H1 (cell line): Measurements from ENCODE around the gene CASKIN2. TPM values are rescaled to one million over a fixed set of nuclear protein-coding genes. Genes with fewer than 3 reads are reported as not detected.

Experiments used
- CTCF ChIA-PET: fragments of 300-600 bp; sonication (Branson Sonifier 250); formaldehyde crosslinking; loops from one replicate; lab custom pipeline; 2021; ENCODE audit not compliant: partially characterized antibody; lab: Charles Lee
- POLR2A ChIA-PET: fragments of 300-600 bp; sonication (Branson Sonifier 250); formaldehyde crosslinking; loops from one replicate; lab custom pipeline; 2021; ENCODE audit warnings: inconsistent platforms; ENCODE audit not compliant: partially characterized antibody; lab: Charles Lee
- DNase-seq, 2 experiments: peaks; one replicate each; pipeline versions ENCODE4 v3.0.0 to v3.0.0-alpha.2; 2010 to 2022; ENCODE audit warnings: low spot score in 2 of 2, low read depth in 1 of 2, mixed read lengths in 1 of 2
- FAIRE-seq: peaks from 2 replicates; lab custom pipeline; 2011; peaks lifted over from hg19 to GRCh38; lab: Jason Lieb, UNC
- H2AFZ ChIP-seq: 2 replicates; pipeline ENCODE4 v1.8.1; 2012; ENCODE audit warnings: low read length, inconsistent platforms
- H2AK5ac ChIP-seq: 2 replicates; pipeline ENCODE4 v1.6.1; 2013; ENCODE audit warnings: low read depth, low read length
- H2BK120ac ChIP-seq: replicated peaks from 2 replicates; pipeline ENCODE3; 2013; ENCODE audit warnings: low read depth, low read length, inconsistent platforms
- H2BK12ac ChIP-seq: 2 replicates; pipeline ENCODE4 v1.6.1; 2013; ENCODE audit warnings: low read depth, low read length
- H2BK15ac ChIP-seq: 2 replicates; pipeline ENCODE4 v1.6.1; 2013; ENCODE audit warnings: low read length
- H2BK20ac ChIP-seq: 2 replicates; pipeline ENCODE4 v1.6.1; 2013; ENCODE audit warnings: low read length
- H2BK5ac ChIP-seq: 2 replicates; pipeline ENCODE4 v1.6.1; 2013; ENCODE audit warnings: low read depth, low read length
- H3K14ac ChIP-seq: 2 replicates; pipeline ENCODE4 v1.6.1; 2013; ENCODE audit warnings: inconsistent platforms; ENCODE audit not compliant: insufficient read length
- H3K18ac ChIP-seq: 2 replicates; pipeline ENCODE4 v1.6.1; 2013; ENCODE audit warnings: low read length; ENCODE audit errors: extremely low read depth
- H3K23ac ChIP-seq: 2 replicates; pipeline ENCODE4 v1.6.1; 2013; ENCODE audit warnings: inconsistent platforms; ENCODE audit not compliant: insufficient read length
- H3K23me2 ChIP-seq: 2 replicates; pipeline ENCODE4 v1.6.1; 2013; ENCODE audit warnings: low read depth, low read length
- H3K27ac ChIP-seq: 2 replicates; pipeline ENCODE4 v1.6.1; 2011; ENCODE audit warnings: low read depth, low read length, inconsistent platforms
- H3K27me3 ChIP-seq, 4 experiments: replicated peaks in 1 of 4; 1 replicate in 1 of 4; 2 replicates in 3 of 4; pipeline versions ENCODE4 v1.6.1 to v1.8.1; 2011 to 2013; ENCODE audit warnings: low read length in 3 of 4, mild to moderate bottlenecking in 3 of 4, inconsistent platforms in 2 of 4, mixed read lengths in 2 of 4, moderate library complexity in 1 of 4; ENCODE audit not compliant: control insufficient read depth in 3 of 4, insufficient read depth in 3 of 4; ENCODE audit errors: extremely low read depth in 1 of 4
- H3K36me3 ChIP-seq, 4 experiments: 2 replicates each; pipeline versions ENCODE4 v1.6.1 to v1.8.1; 2011 to 2013; ENCODE audit warnings: mild to moderate bottlenecking in 4 of 4, low read length in 3 of 4, moderate library complexity in 2 of 4, control low read depth in 1 of 4, inconsistent platforms in 1 of 4; ENCODE audit not compliant: insufficient read depth in 4 of 4, control insufficient read depth in 2 of 4
- H3K4ac ChIP-seq: replicated peaks from 2 replicates; pipeline ENCODE3; 2013; ENCODE audit warnings: low read length, low read depth, mixed read lengths, inconsistent platforms; ENCODE audit not compliant: insufficient read length
- H3K4me1 ChIP-seq, 4 experiments: replicated peaks in 1 of 4; 1 replicate in 1 of 4; 2 replicates in 3 of 4; pipeline versions ENCODE4 v1.6.1 to v1.8.1; 2011 to 2013; ENCODE audit warnings: low read length in 3 of 4, inconsistent platforms in 2 of 4, mixed read lengths in 1 of 4; ENCODE audit not compliant: insufficient read depth in 4 of 4, control insufficient read depth in 3 of 4
- H3K4me2 ChIP-seq, 2 experiments: 2 replicates each; pipeline versions ENCODE4 v1.6.1 to v1.8.1; 2011 to 2013; ENCODE audit warnings: low read depth in 2 of 2, low read length in 2 of 2, control low read depth in 1 of 2, inconsistent platforms in 1 of 2, mild to moderate bottlenecking in 1 of 2; ENCODE audit not compliant: insufficient read depth in 1 of 2
- H3K4me3 ChIP-seq, 4 experiments: fragments of 200-600, 300-600 bp in 1 of 4; sonication (generic), shearing (Covaris generic), sonication (Bioruptor Twin) in 1 of 4; 2 replicates each; pipeline versions ENCODE4 v1.5.1 to v1.8.1; 2011 to 2016; ENCODE audit warnings: low read length in 4 of 4, low read depth in 3 of 4, control low read depth in 2 of 4, inconsistent platforms in 2 of 4, mild to moderate bottlenecking in 2 of 4, mixed read lengths in 1 of 4, moderate library complexity in 1 of 4; ENCODE audit not compliant: insufficient read depth in 2 of 4; ENCODE audit errors: extremely low read depth in 1 of 4
- H3K56ac ChIP-seq: replicated peaks from 2 replicates; pipeline ENCODE3; 2013; ENCODE audit warnings: low read depth, mild to moderate bottlenecking, mixed read lengths, low read length, inconsistent platforms; ENCODE audit not compliant: insufficient read length
- H3K79me1 ChIP-seq: 2 replicates; pipeline ENCODE4 v1.6.1; 2013; ENCODE audit warnings: low read depth, low read length, control low read depth
- H3K79me2 ChIP-seq, 2 experiments: 2 replicates each; pipeline versions ENCODE4 v1.6.1 to v1.8.1; 2012 to 2013; ENCODE audit warnings: low read length in 2 of 2, mild to moderate bottlenecking in 2 of 2, inconsistent platforms in 1 of 2; ENCODE audit not compliant: insufficient read depth in 2 of 2, control insufficient read depth in 1 of 2
- H3K9ac ChIP-seq, 4 experiments: replicated peaks in 1 of 4; 1 replicate in 1 of 4; 2 replicates in 3 of 4; pipeline versions ENCODE4 v1.6.1 to v1.8.1; 2011 to 2013; ENCODE audit warnings: low read depth in 3 of 4, low read length in 3 of 4, control low read depth in 2 of 4, mild to moderate bottlenecking in 2 of 4, moderate library complexity in 2 of 4, inconsistent platforms in 1 of 4; ENCODE audit errors: extremely low read depth in 1 of 4
- H3K9me3 ChIP-seq, 2 experiments: 2 replicates each; pipeline versions ENCODE4 v1.6.1 to v1.8.1; 2012 to 2013; ENCODE audit warnings: mild to moderate bottlenecking in 2 of 2, moderate library complexity in 2 of 2, control low read depth in 1 of 2, inconsistent platforms in 1 of 2, low read depth in 1 of 2, low read length in 1 of 2, mixed read lengths in 1 of 2; ENCODE audit not compliant: insufficient read depth in 2 of 2
- H4K20me1 ChIP-seq, 2 experiments: replicated peaks in 1 of 2; 2 replicates each; pipeline versions ENCODE3 to v1.8.1; 2011 to 2013; ENCODE audit warnings: inconsistent platforms in 2 of 2, low read length in 2 of 2, mild to moderate bottlenecking in 1 of 2; ENCODE audit not compliant: insufficient read depth in 2 of 2, control insufficient read depth in 1 of 2
- H4K5ac ChIP-seq: 2 replicates; pipeline ENCODE4 v1.6.1; 2013; ENCODE audit warnings: low read length, low read depth, mixed read lengths, inconsistent platforms; ENCODE audit not compliant: insufficient read length
- H4K8ac ChIP-seq: 2 replicates; pipeline ENCODE4 v1.8.0; 2013; ENCODE audit warnings: mild to moderate bottlenecking, moderate library complexity, low read length, inconsistent platforms; ENCODE audit not compliant: insufficient read depth; ENCODE audit errors: extremely low read depth
- H4K91ac ChIP-seq: replicated peaks from 2 replicates; pipeline ENCODE3; 2013; ENCODE audit warnings: low read length, mixed read lengths, inconsistent platforms; ENCODE audit not compliant: insufficient read length
- ATF3 ChIP-seq: IDR thresholded peaks from 2 replicates; pipeline ENCODE4 v1.6.1; 2011; ENCODE audit warnings: low read depth, mild to moderate bottlenecking, low read length; ENCODE audit not compliant: insufficient read depth
- RAD21 ChIP-seq, 2 experiments: IDR thresholded peaks in 1 of 2; conservative IDR thresholded peaks in 1 of 2; 2 replicates each; pipeline ENCODE4 v1.6.1; 2011; ENCODE audit warnings: low read depth in 2 of 2, low read length in 2 of 2, improper control_type of control experiment in 1 of 2, inconsistent platforms in 1 of 2, mild to moderate bottlenecking in 1 of 2, moderate library complexity in 1 of 2
- whole genome bisulfite sequencing, 2 experiments: shearing (Covaris generic) in 1 of 2; methylation state at CpG; one replicate each; pipeline versions ENCODE4 v1.1.6 to v1.1.7; 2013 to 2015; ENCODE audit warnings: low lambda C conversion rate in 2 of 2, mixed read lengths in 2 of 2, inconsistent platforms in 1 of 2, low coverage in 1 of 2, missing lambda C conversion rate in 1 of 2; ENCODE audit not compliant: insufficient replicate concordance in 2 of 2, insufficient coverage in 1 of 2, insufficient read length in 1 of 2; ENCODE audit errors: extremely low coverage in 1 of 2, missing lambda C conversion rate in 1 of 2; 5-methylcytosine and 5-hydroxymethylcytosine counted together
- polyA plus RNA-seq, 7 experiments: library from polyadenylated mRNA; depleted of rRNA in 3 of 7; stranded (reverse) in 5 of 7; unstranded in 2 of 7; fragments of >200 nt in 5 of 7; fragments of 200-250 nt in 2 of 7; gene quantifications; 1 replicate in 5 of 7; 2 replicates in 1 of 7; 4 replicates in 1 of 7; pipeline versions ENCODE4 v1.2.1 to v1.2.3, GENCODE V29; 2011 to 2013; ENCODE audit warnings: missing spikeins in 2 of 7, mixed read lengths in 2 of 7
- total RNA-seq: library from RNA; stranded (reverse); fragmentation: NEBNext Ultra II Directional; extraction: Animal tissue kit (Norgen Biotek cat#: 25700); gene quantifications from 2 replicates; pipeline ENCODE4 v1.2.1, GENCODE V29; 2021

CASKIN2 gene
- total and polyA plus RNA-seq, 2 of the 8 experiments (the other 6 are each of a cell fraction or from before 2014, with no cell fraction given) = 6.7 to 32.3 TPM

DNA sequence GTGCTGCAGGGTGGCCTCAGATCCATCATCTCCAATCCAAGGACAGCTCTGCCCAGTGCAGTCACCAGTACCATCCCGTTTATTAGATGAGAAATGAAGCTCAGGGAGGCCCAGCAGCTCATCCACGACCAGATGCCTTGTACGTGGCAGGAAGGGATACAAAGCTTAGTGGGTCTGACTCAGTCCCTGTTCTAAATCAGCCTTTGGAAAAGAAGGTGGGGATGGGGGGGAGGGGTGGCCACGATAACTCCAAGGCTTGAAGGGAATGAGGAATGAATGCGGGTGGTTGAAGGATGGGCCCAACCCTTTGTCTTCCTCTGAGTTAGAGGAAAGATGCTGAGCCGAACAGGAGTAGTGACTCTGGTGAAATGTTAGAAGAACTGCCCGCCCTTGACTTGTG lies 35.9 kb upstream of the CASKIN2 start:
- Histone ChIP-seq H3K27me3 (no peaks in the 10 kb centered on the region), H3K23me2 (peaks cover 1% of the 10 kb centered on the region; the same call in 1 of the 2 replicates), H2BK20ac (no peak overlapping the region), H2AK5ac (no peak overlapping the region), H3K4me1 (peaks cover 10 to 22% (median 13%) of the 10 kb centered on the region in 4 experiments), H4K91ac (no peak overlapping the region), H3K9me3 (no peaks in the 10 kb centered on the region), H3K23ac (no peak overlapping the region), H3K18ac (no peak overlapping the region), H3K9ac (no peak overlapping the region), H3K36me3 (no peaks in the 10 kb centered on the region), H3K27ac (no peak overlapping the region), H2BK120ac (no peak overlapping the region), H3K4me3 (no peak overlapping the region), H2AFZ (no peak overlapping the region), H3K14ac (no peak overlapping the region), H2BK15ac (no peak overlapping the region), H3K4ac (no peak overlapping the region), H3K4me2 (peak overlapping the region; percentile 36 to 48; a peak in 3 of 4 replicates), H4K8ac (no peak overlapping the region)
- WGBS, 2 experiments = 75% methylated on average over 6 of the region's 7 CpGs; no CpG with 5 or more reads in 1 of the 2 experiments
- FAIRE-seq = no peak
- TF ChIP-seq ATF3 (no peak), RAD21 (IDR thresholded peaks at IDR 0.05 in 1 of 2, conservative IDR thresholded peaks at IDR 0.05 in 1 of 2; ENCODE audit: low read depth in 2 of 2, low read length in 2 of 2) (no peak)
- TF ChIP-seq, all 59 proteins: peak for 0
- no peaks in the 10 kb centered on the region for H4K20me1 ChIP-seq
- no peak for DNase-seq
- no peaks in the 10 kb centered on the region for H3K79me1 ChIP-seq
- no peaks in the 10 kb centered on the region for H3K79me2 ChIP-seq
- CTCF ChIA-PET = interaction anchor here (0.6 to 3.9 kb wide), 8 partner anchors 9 to 50 kb away, joined by 3 to 27 read pairs (median 4); partner anchors contain the start of gene TSEN54
- H3K56ac ChIP-seq = no peak overlapping the region
- no peak overlapping the region for H2BK12ac ChIP-seq
- peak overlapping the region; percentile 21 for H4K5ac ChIP-seq
- H2BK5ac ChIP-seq = no peak overlapping the region
- POLR2A ChIA-PET = interaction anchor here (1.0 kb wide), 2 partner anchors 16 to 19 kb away, joined by 3 read pairs; no protein-coding TSS in a partner anchor
